ENCODE results near the gene JTB.

DNA sequence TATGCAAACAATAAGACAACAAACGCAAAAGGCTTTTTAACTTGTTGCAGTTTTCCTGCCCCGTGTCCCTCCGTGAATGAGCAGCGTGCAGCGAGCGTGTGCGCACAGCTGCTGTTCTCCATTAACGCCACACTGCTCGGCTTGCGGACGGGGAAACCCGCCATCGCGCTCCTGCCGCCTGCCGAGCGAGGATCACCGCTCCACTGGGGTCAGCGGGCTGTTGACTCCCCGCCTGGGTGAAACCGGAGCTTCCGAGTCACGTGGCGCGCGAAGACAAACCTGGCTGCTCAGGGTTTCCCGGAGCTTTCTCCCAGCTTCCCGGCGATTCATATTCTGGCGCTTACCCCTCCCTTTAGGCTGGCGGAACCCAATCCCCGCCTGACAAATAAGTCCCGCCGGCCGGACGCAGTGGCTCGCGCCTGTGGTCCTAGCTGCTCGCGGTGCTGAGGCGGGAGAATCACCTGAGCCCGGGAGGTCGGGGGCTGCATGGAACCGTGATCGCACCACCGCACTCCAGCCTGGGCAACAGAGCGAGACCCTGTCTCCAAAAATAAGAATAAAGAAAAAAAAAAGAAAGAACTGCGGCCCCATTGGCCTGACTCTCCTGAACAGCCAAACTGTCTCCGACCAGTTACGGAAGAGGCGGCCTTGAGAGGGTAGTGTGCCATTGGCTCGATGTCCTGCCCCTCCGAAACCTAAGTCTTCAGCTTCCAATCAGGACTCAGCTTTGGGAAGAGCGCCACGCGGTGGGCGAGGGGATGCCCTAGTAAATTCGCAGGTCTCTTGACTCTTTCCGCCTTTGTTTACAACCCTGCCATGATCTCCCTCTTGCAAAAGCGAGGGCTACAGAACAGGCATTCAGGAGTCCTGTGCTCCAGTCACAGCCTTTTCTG, 10.1 kb downstream of the JTB start, which contains the start of gene CREB3L4:
- TF ChIP-seq, protein P1, sequence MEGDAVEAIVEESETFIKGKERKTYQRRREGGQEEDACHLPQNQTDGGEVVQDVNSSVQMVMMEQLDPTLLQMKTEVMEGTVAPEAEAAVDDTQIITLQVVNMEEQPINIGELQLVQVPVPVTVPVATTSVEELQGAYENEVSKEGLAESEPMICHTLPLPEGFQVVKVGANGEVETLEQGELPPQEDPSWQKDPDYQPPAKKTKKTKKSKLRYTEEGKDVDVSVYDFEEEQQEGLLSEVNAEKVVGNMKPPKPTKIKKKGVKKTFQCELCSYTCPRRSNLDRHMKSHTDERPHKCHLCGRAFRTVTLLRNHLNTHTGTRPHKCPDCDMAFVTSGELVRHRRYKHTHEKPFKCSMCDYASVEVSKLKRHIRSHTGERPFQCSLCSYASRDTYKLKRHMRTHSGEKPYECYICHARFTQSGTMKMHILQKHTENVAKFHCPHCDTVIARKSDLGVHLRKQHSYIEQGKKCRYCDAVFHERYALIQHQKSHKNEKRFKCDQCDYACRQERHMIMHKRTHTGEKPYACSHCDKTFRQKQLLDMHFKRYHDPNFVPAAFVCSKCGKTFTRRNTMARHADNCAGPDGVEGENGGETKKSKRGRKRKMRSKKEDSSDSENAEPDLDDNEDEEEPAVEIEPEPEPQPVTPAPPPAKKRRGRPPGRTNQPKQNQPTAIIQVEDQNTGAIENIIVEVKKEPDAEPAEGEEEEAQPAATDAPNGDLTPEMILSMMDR (IDR thresholded peaks at IDR 0.05), result no peak
- TF ChIP-seq POLR2A (IDR thresholded peaks at IDR 0.05), result no peak

Measured in lower leg skin (tissue), 3 donors.